Measurements from ENCODE around the gene NDST1.

NDST1 gene

DNA sequence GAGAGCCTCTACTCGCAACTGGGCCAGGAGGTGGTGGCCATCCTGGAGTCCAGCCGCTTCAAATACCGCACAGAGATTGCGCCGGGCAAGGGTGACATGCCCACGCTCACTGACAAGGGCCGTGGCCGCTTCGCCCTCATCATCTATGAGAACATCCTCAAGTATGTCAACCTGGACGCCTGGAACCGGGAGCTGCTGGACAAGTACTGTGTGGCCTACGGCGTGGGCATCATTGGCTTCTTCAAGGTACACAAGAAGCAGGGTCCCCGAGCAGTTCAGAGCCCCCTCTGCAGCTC, 13.5 kb downstream of the NDST1 start:
- H3K27ac ChIP-seq, result peak overlapping the region; percentile 18
- no peak for DNase-seq (ENCODE audit: low read depth, low spot score)

GRCh38 chr5:150521939-150522503, 14.1 kb downstream of the NDST1 start:
- DNase-seq (ENCODE audit: low read depth, low spot score), result no peak
- no peak overlapping the region for H3K27ac ChIP-seq

GRCh38 chr5:150522504-150523414, 14.8 kb downstream of the NDST1 start:
- DNase-seq (ENCODE audit: low read depth, low spot score), result no peak
- no peak overlapping the region for H3K27ac ChIP-seq

GRCh38 chr5:150523472-150524350, 15.8 kb downstream of the NDST1 start:
- H3K27ac ChIP-seq, result no peak overlapping the region
- DNase-seq (ENCODE audit: low read depth, low spot score), result no peak

DNA sequence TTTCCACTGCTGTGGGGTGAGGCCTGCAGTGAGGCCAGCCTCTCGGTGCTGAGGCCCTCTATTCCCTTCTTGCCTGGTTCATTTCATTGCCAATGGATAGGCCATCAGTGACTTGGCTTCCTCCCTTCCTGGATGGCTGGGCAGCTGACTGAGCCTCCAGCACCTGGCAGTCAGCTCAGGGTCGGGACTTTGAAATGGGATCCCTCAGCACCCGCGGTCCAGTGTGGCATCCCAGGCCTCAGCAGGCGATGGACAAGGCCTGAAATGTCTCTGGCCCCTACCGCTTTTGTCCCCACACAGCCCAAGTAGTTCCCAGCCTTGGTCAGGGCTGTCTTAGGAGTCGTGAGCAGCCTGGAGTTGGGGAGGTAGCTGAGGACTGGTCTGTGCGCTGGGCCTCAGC, 17.2 kb downstream of the NDST1 start:
- H3K27ac ChIP-seq, result no peak overlapping the region
- DNase-seq (ENCODE audit: low read depth, low spot score), result no peak

DNA sequence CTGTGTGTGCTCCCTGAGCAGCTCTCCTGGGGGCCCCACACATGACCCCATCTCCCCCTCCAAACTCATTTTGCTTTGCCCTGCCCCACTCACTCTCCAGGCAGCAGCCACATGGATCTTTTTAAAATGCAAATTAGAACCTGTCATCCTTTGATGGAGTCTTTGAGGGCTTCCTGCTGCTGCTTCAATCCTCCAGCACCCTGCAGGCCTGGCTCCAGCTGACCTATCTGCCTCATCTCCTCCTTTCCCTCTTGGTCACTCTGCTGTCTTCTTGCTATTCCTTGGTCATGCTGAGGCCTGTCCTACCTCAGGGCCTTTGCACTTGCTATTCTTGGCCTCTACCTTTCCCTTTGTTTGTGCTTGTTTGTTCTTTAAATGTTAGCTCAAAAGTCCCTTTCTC, 17.9 kb downstream of the NDST1 start:
- no peak overlapping the region for H3K27ac ChIP-seq
- no peak for DNase-seq (ENCODE audit: low read depth, low spot score)

DNA sequence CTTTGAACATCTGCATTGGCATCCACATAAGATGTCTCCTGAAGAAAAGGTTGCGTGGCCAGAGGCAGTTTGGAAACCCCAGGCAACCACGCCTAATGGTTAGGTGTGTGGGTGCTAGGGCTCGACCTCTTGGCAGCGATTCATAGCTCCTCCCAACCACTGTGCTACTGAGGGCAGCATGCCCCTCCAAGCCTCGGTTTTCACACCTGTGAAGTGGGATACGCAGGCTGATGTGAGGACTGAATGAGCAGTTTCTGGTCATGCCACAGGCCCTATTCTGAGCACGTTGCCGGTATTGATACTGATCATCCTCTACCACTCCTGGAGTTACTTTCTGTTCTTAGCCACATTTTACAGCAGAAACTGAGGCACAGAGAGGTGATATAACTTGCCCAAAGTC, 19.1 kb downstream of the NDST1 start:
- no peak for DNase-seq (ENCODE audit: low read depth, low spot score)
- H3K27ac ChIP-seq, result no peak overlapping the region

- no peak overlapping the region for H3K27ac ChIP-seq
- no peak for DNase-seq (ENCODE audit: low read depth, low spot score)
These were observed 19.9 kb downstream of the NDST1 start for GRCh38 chr5:150527808-150528207.

DNA sequence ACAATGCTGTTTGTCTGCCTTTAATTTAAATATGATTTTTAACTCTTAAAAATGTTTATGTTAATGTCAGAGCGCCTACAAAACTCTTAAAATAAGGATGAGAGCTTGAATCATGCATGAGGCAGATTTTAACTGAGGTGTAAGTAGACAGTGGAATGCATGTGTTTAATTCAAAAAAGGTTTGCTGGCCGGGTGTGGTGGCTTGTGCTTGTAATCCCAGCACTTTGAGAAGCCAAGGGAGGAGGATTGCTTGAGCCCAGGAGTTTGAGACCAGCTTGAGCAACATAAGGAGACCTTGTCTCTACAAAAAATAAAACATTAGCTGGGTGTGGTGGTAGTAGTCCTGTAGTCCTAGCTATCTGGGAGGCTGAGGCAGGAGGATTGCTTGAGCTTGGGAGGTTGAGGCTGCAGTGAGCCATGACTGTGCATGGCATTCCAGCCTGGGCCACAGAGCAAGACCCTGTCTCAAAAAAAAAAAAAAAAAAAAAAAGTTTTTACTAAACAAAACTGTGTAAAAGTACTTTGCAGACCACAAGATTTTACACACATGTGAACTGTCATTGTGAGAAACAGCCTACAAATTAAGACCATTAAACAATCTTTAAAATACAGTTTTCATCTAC, 21.1 kb downstream of the NDST1 start:
- H3K27ac ChIP-seq, result no peak overlapping the region
- DNase-seq (ENCODE audit: low read depth, low spot score), result no peak

DNA sequence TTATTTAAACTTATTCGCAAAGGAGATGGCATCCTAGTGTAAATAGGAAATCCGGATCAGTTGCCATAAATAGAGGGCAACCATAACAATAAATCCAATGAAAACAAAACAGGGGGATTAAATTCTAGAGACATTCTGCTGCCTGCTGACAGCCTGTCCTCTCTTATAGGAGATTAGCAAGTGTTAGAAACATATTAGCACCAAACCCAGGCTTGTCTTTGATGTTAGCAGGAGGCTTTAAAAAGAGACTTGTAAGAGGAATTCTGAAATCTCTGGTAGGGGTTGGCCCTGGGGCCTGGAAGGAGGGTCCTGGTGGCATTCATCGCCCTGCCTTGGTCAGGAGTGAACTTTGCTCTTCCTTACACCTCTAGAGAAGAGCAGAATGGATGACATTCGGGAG, 21.6 kb downstream of the NDST1 start:
- no peak overlapping the region for H3K27ac ChIP-seq
- DNase-seq (ENCODE audit: low read depth, low spot score), result no peak

- no peak overlapping the region for H3K27ac ChIP-seq
These were observed 22.5 kb downstream of the NDST1 start for GRCh38 chr5:150530423-150530822.

DNA sequence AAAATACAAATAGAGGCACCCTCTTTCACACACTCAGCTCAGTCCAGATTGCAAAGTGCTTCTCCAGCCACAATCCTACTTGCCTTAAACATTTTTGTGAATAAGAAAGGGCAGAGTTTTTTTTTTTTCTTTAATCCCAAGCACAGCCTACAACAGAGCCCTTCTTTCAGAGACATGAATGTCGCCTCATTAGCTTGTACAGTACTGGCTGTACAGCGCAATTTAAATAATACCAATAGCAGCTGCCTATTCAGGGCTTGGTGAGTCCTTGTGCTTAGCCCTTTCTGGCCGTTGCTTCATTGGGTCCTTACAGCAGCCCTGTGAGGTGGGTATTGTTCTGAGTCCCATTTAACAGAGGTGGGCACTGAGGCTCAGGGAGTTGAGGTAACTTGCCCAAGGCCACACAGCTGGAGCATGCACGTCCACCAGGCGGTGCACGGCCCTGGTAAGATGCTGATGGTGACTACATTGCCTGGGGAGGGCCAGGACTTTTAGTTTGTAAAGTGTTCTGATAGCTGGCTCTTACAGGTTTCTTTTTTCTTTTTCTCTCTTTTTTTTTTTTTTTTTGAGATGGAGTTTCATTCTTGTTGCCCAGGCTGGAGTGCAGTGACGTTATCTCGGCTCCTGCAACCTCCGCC, 23.1 kb downstream of the NDST1 start:
- H3K27ac ChIP-seq, result no peak overlapping the region
- no peak for DNase-seq (ENCODE audit: low read depth, low spot score)

More at GRCh38 chr5:150530423-150530822, 22.5 kb downstream of the NDST1 start:
- no peak for DNase-seq (ENCODE audit: low read depth, low spot score)

DNA sequence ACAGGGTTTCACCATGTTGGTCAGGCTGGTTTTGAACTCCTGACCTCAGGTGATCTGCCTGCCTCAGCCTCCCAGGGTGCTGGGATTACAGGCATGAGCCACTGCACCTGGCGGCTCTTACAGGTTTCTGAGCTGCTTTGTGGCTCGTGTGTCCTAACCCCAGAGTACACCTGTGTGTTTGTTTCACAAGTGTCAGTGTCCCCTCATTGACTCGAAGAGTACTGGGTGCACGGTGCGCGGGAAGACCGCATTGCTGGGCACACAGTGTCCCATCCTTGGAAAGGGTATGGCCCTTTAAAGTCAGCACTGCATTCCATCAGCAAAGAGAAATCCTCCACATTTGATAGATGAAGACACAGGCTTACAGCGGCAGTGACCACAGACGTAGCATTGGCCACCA, 23.8 kb downstream of the NDST1 start:
- DNase-seq (ENCODE audit: low read depth, low spot score), result no peak
- no peak overlapping the region for H3K27ac ChIP-seq

DNA sequence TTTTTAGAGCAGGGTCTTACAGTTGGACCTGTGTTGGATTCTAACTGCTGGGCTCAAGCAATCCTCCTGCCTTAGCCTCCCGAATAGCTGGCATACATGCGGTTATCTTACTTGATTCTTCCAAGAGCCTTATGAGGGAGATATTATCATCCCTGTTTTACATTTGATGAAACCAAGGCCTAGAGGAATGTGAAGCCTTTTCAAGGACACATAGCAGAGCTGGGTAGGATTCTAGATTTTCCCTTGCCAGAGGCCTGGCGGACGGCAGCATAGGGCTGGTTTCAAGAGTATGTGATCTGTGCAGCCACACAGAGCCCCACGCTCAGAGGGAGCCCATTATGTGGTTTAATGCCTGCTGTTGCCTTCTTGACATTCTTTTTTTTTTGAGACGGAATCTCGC, 24.2 kb downstream of the NDST1 start:
- DNase-seq (ENCODE audit: low read depth, low spot score), result no peak
- no peak overlapping the region for H3K27ac ChIP-seq

- DNase-seq (ENCODE audit: low read depth, low spot score), result no peak
- H3K27ac ChIP-seq, result no peak overlapping the region
These were observed 25.1 kb downstream of the NDST1 start for GRCh38 chr5:150532996-150533395.

GRCh38 chr5:150534811-150535210, 26.9 kb downstream of the NDST1 start:
- DNase-seq (ENCODE audit: low read depth, low spot score), result no peak
- H3K27ac ChIP-seq, result no peak overlapping the region

DNA sequence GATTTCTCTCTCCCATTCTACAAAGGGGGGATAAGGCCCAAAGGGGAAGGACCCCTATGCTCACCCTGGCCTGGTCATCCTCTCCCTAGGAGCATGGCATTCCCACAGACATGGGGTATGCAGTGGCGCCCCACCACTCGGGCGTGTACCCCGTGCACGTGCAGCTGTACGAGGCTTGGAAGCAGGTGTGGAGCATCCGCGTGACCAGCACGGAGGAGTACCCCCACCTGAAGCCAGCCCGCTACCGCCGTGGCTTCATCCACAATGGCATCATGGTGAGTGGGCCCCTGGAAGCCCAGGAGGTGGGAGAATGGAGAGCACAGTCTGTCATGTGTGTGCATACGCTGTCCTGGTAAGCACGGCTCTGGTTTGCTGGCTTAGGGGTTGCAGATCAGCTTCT, 27.7 kb downstream of the NDST1 start:
- no peak overlapping the region for H3K27ac ChIP-seq
- no peak for DNase-seq (ENCODE audit: low read depth, low spot score)

DNA sequence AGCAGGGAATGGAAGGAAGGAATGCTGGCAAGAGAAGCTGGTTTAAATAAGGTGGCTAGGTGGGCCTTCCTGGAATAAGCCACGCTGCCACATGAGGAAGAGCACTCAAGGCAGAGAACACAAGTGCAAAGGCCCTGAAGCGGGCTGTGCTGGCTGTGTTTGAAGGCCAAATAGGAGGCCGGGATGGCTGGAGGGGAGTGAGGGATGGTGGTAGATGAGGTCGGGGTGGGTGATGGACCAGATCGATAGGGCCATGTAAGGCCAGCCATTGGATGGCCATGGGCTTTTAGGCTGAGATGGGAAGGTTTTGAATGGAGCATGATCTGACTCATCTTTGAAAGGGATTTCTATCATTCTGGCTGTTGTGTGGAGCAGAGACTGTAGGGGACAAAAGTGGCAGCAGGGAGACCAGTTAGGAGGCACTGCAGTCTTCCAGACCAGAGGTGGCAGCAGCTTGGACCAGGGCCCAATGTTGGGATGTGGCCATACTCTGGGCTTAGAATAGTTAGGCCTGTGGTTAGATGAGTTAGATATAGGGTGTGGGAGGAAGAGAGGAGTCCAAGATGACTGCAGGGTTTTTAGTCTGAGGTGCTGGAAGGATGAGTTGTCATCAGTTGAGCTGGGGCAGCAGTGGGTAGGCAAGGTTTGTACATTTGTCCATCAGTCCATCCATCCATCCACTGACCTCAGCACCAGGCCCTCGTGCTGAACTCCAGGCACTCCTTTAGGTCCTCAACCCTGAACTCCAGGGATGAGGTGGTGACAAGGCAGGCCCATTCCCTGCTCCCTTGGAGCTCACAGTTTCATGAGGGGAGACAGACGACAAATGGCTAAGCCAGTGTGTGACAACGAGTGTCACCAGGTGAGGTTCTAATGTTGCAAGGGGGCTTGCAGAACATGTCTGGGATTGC, 30.3 kb downstream of the NDST1 start:
- no peak for DNase-seq (ENCODE audit: low read depth, low spot score)
- peak overlapping the region; percentile 20 for H3K27ac ChIP-seq

DNA sequence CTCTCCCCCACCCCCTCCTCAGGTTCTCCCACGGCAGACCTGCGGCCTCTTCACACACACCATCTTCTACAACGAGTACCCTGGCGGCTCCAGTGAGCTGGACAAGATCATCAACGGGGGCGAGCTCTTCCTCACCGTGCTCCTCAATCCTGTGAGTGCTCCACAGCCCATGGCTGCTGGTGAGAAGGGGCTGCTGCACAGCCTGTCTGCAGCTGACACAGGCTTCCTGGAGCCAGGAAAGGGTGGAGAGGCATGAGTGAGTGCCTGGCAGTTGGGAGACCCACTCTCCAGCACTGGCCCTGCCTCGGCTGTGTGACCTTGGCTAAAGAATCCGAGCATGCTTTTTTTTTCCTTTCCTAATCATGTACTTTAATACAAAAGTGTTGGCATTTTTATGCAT, 31.3 kb downstream of the NDST1 start:
- no peak for DNase-seq (ENCODE audit: low read depth, low spot score)
- H3K27ac ChIP-seq, result no peak overlapping the region
